ENCODE data around the gene PRMT1. TPM values are rescaled to one million over a fixed set of nuclear protein-coding genes. Genes with fewer than 3 reads are reported as not detected.
A peak's percentile ranks its signal among the peaks of the same experiment; 100 is the strongest.

PRMT1 gene
- total RNA-seq, 6 experiments from 2014 or later, result 25.3 to 63.2 (median 39.9) TPM

- DNase-seq (no peak), ATAC-seq (no peak)
- Histone ChIP-seq H3K4me3 (no peak overlapping the region), H3K4me1 (peaks cover 0 to 13% (median 8%) of the 10 kb centered on the region in 4 donors), H3K27ac (no peak overlapping the region), H3K27me3 (no peaks in the 10 kb centered on the region), H3K9me3 (no peaks in the 10 kb centered on the region), H3K36me3 (peaks cover 0 to 39% (median 5%) of the 10 kb centered on the region in 4 donors)
- WGBS (ENCODE audit: insufficient coverage, low coverage, low lambda C conversion rate, missing lambda C conversion rate), result 60% methylated on average over 1 of the region's 13 CpGs
- TF ChIP-seq POLR2A (IDR thresholded peaks at IDR 0.05), result no peak
- TF ChIP-seq CTCF (IDR thresholded peaks at IDR 0.05), result no peak
- intact Hi-C loops (cut with DNase I), result no loop called here
These were observed 31.1 kb upstream of the PRMT1 start for GRCh38 chr19:49645995-49646394.

- ATAC-seq, result no peak
- peak in 1 of 3 donors; percentile 17 for DNase-seq
- TF ChIP-seq CTCF (IDR thresholded peaks at IDR 0.05) (no peak), POLR2A (IDR thresholded peaks at IDR 0.05) (no peak)
- Histone ChIP-seq H3K27ac (no peak overlapping the region), H3K27me3 (no peaks in the 10 kb centered on the region), H3K36me3 (peaks cover 0 to 43% (median 9%) of the 10 kb centered on the region in 4 donors), H3K4me3 (no peak overlapping the region), H3K4me1 (peaks cover 0 to 12% (median 6%) of the 10 kb centered on the region in 4 donors), H3K9me3 (no peaks in the 10 kb centered on the region)
- intact Hi-C loops (cut with DNase I), result no loop called here
- 95% methylated on average over 12 of the region's 17 CpGs for WGBS (ENCODE audit: insufficient coverage, low coverage, low lambda C conversion rate, missing lambda C conversion rate)
These were observed 30.5 kb upstream of the PRMT1 start for GRCh38 chr19:49646586-49646985.

DNA sequence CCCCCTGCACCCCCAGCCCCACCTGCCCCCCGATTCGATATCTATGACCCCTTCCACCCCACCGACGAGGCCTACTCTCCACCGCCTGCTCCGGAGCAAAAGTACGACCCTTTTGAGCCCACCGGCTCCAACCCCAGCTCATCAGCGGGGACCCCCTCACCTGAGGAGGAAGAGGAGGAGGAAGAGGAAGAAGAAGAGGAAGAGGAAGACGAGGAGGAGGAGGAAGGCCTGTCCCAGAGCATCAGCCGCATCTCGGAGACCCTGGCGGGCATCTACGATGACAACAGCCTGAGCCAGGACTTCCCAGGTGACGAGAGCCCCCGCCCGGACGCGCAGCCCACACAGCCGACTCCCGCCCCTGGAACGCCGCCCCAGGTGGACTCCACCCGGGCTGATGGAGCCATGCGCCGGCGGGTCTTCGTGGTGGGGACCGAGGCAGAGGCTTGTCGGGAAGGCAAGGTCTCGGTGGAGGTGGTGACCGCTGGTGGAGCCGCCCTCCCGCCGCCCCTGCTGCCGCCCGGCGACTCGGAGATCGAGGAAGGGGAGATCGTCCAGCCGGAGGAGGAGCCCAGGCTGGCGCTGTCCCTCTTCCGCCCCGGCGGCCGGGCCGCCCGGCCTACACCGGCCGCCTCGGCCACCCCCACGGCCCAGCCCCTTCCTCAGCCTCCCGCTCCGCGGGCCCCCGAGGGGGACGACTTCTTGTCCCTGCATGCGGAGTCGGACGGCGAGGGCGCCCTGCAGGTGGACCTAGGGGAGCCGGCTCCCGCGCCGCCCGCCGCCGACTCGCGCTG, 25.8 kb upstream of the PRMT1 start:
- 88% methylated on average over 14 of the region's 72 CpGs for WGBS (ENCODE audit: insufficient coverage, low coverage, low lambda C conversion rate, missing lambda C conversion rate)
- no peak for ATAC-seq
- H3K9me3 ChIP-seq, result no peaks in the 10 kb centered on the region
- no peaks in the 10 kb centered on the region for H3K27me3 ChIP-seq
- H3K27ac ChIP-seq, result no peak overlapping the region
- H3K4me1 ChIP-seq, result no peaks in the 10 kb centered on the region
- H3K4me3 ChIP-seq, result no peak overlapping the region
- peaks cover 0 to 71% (median 19%) of the 10 kb centered on the region in 4 donors for H3K36me3 ChIP-seq
- TF ChIP-seq CTCF (IDR thresholded peaks at IDR 0.05), result no peak
- no peak for TF ChIP-seq POLR2A (IDR thresholded peaks at IDR 0.05)
- intact Hi-C loops (cut with DNase I), result no loop called here
- no peak for DNase-seq

- DNase-seq (no peak), ATAC-seq (no peak)
- no peaks in the 10 kb centered on the region for H3K4me1 ChIP-seq
- H3K9me3 ChIP-seq, result no peaks in the 10 kb centered on the region
- no peak overlapping the region for H3K4me3 ChIP-seq
- no peak overlapping the region for H3K27ac ChIP-seq
- H3K27me3 ChIP-seq, result no peaks in the 10 kb centered on the region
- H3K36me3 ChIP-seq, result peaks cover 0 to 71% (median 17%) of the 10 kb centered on the region in 4 donors
- 97% methylated on average over 62 of the region's 110 CpGs for WGBS (ENCODE audit: insufficient coverage, low coverage, low lambda C conversion rate, missing lambda C conversion rate)
- intact Hi-C loops (cut with DNase I), result no loop called here
- TF ChIP-seq POLR2A (IDR thresholded peaks at IDR 0.05) (no peak), CTCF (IDR thresholded peaks at IDR 0.05) (no peak)
These were observed 25.1 kb upstream of the PRMT1 start for GRCh38 chr19:49651820-49652550.

All from right lobe of liver (tissue), 6 donors.